ENCODE data around the gene CSNK1D. TPM values are rescaled to one million over a fixed set of nuclear protein-coding genes. Genes with fewer than 3 reads are reported as not detected.
A peak's percentile ranks its signal among the peaks of the same experiment; 100 is the strongest.

The CSNK1D gene
- total RNA-seq, 4 donors from 2014 or later = 24.6 to 102 (median 57.1) TPM

DNA sequence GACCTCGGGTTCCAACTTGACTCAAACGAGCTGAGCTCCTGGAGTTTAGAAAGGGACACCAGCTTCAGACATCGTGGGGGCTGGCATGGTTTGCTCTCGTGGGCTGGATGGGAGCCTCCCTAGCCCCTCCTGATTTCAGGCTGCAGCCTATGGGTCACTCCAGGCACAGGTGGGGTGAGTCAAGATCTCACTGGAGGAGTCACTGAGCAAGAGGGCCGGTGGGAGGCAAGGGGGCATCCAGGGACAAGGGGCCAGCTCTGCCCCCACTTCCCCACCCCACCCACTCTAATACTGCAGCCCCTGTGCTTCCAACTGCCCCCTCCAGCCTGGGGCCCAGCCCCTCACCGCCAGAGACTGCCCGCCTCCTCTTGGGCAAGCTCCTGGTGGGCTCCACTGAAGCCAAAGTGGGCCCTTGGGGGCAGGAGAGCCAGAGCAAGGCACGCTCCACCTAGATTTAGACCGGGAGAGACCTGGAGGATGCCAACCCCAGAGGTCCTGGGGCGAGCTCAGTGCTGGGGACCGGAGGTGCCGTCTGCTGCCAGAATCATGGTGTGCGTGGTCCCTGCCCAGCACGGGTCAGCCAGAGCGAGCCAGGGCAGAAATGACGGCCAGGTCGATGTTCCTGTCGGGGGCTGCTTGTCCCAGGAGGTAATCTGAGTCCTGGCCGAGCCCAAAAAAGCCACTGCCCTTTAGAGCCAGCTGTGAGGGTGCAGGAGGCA lies 38.3 kb downstream of the CSNK1D start:
- 49 to 50% methylated on average over 2 to 5 of the region's 19 CpGs for WGBS, 2 donors
- peak overlapping the region in 2 of 4 donors; percentile 29 to 69 for H3K27ac ChIP-seq
- DNase-seq = no peak
- TF ChIP-seq, protein P1, sequence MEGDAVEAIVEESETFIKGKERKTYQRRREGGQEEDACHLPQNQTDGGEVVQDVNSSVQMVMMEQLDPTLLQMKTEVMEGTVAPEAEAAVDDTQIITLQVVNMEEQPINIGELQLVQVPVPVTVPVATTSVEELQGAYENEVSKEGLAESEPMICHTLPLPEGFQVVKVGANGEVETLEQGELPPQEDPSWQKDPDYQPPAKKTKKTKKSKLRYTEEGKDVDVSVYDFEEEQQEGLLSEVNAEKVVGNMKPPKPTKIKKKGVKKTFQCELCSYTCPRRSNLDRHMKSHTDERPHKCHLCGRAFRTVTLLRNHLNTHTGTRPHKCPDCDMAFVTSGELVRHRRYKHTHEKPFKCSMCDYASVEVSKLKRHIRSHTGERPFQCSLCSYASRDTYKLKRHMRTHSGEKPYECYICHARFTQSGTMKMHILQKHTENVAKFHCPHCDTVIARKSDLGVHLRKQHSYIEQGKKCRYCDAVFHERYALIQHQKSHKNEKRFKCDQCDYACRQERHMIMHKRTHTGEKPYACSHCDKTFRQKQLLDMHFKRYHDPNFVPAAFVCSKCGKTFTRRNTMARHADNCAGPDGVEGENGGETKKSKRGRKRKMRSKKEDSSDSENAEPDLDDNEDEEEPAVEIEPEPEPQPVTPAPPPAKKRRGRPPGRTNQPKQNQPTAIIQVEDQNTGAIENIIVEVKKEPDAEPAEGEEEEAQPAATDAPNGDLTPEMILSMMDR (IDR thresholded peaks at IDR 0.05) = no peak
- no peak for TF ChIP-seq POLR2A (IDR thresholded peaks at IDR 0.05)
- peaks cover 62 to 98% (median 66%) of the 10 kb centered on the region in 3 donors for H3K4me1 ChIP-seq
- H3K36me3 ChIP-seq = peaks cover 0 to 31% (median 6%) of the 10 kb centered on the region in 3 donors
- intact Hi-C loops (cut with DNase I) = loop anchor here (5.0 kb wide), 1 partner anchor 87 kb away; no protein-coding TSS in a partner anchor
- H3K4me3 ChIP-seq = no peak overlapping the region
- peaks cover 0 to 10% (median 0%) of the 10 kb centered on the region in 4 donors for H3K27me3 ChIP-seq
- no peaks in the 10 kb centered on the region for H3K9me3 ChIP-seq

DNA sequence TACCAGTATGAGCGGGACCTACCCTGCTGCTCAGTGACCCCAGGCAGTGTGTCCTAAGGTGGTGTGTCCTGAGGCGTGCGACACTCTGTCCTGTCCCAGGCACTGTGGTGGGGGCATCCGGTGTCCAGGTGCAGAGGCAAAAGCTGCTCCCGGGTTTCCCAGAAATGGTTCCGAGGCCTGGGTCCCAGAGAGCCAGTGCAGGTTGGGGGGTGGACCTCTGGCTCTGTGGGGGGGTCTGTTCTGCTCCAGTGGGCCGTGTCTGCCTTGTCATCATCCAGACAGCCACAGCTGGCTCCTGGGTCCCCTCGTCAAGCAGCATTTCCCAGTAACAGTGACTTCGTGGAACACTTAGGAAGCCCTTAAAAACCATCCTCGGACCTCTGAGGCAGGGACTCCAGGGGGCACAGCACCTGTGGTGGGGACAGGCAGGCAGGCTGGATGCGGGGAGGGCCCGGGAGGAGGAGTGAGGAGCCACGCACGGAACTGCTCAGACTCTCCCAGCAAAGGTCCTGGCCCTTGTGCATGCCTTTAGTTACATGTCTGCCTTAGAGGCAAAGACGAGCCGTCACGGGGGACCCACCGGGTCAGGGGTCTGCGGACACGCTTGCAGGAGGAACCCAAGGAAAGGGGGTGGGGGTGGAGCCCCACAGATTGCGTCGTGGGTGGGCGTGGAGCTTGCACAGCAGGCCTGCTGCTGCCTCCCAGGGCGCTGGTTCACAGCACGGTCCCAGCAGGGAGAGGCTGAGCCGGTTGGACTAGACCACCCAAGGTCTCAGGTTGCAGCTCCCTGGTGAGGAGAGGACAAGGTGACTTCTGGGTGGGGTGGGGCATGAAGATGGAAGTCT lies 39.1 kb downstream of the CSNK1D start:
- H3K27ac ChIP-seq = peak overlapping the region in 2 of 4 donors; percentile 29 to 69
- no peak for DNase-seq
- 35 to 50% methylated on average over 5 to 15 of the region's 26 CpGs for WGBS, 2 donors
- TF ChIP-seq, protein P1 (IDR thresholded peaks at IDR 0.05) = no peak
- no peak for TF ChIP-seq POLR2A (IDR thresholded peaks at IDR 0.05)
- H3K36me3 ChIP-seq = peaks cover 0 to 24% (median 0%) of the 10 kb centered on the region in 3 donors
- H3K27me3 ChIP-seq = peaks cover 0 to 17% (median 0%) of the 10 kb centered on the region in 4 donors
- intact Hi-C loops (cut with DNase I) = loop anchor here (5.0 kb wide), 1 partner anchor 88 kb away; no protein-coding TSS in a partner anchor
- no peaks in the 10 kb centered on the region for H3K9me3 ChIP-seq
- H3K4me1 ChIP-seq = peaks cover 62 to 98% (median 66%) of the 10 kb centered on the region in 3 donors
- H3K4me3 ChIP-seq = no peak overlapping the region

DNA sequence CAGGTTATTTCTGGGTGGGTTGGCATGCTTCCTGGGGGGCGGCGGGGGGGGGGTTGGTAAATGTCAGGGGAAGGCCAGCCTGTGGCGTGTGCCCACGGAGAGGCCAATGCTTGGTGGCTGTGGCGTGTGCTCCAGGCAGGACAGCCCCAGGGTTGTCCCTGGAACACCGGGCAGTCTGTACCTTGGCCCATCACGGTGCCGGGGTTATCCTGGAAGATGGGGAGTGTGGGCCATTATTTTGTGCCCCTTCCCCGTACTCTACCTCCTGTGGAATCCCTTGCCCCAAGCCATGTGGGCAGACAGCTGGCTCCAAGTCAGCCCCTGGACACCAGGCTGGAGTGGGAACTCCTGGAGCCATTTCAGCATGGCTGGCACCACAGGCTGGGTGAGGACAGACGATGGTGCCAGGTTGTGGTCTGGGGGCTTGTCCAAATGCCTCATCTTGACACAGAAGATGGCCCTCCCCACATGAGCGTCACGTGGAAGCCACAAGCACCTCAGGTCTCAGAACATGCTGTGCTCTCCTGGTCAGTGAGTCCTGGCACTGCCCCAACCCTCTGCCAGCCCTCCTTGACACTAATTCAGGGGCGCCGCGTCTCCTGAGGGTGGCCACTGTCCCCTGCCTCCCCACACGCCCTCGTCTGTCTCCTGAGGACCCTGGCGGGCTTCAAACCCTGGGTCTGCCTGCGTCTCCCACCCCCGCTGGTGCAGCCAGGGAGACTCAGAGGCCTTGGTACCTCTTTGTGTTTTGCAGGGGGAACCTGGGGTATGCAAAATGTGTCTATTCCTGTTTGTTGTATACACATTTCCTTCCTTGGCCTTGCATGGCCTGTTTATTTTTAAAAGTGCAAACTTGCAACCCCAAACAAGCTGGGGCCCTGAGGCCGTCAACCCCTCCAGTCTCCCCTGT lies 40.4 kb downstream of the CSNK1D start:
- intact Hi-C loops (cut with DNase I) = no loop called here
- Histone ChIP-seq H3K4me1 (peaks cover 53 to 97% (median 65%) of the 10 kb centered on the region in 3 donors), H3K27ac (peak overlapping the region in 2 of 4 donors; percentile 91 to 94), H3K9me3 (no peaks in the 10 kb centered on the region), H3K4me3 (no peak overlapping the region), H3K27me3 (peaks cover 0 to 30% (median 0%) of the 10 kb centered on the region in 4 donors), H3K36me3 (peaks cover 0 to 16% (median 0%) of the 10 kb centered on the region in 3 donors)
- peak in 1 of 4 donors; percentile 25 for TF ChIP-seq POLR2A (IDR thresholded peaks at IDR 0.05)
- TF ChIP-seq, protein P1 (IDR thresholded peaks at IDR 0.05) = no peak
- no peak for DNase-seq
- 63 to 77% methylated on average over 3 to 11 of the region's 21 CpGs for WGBS, 2 donors

DNA sequence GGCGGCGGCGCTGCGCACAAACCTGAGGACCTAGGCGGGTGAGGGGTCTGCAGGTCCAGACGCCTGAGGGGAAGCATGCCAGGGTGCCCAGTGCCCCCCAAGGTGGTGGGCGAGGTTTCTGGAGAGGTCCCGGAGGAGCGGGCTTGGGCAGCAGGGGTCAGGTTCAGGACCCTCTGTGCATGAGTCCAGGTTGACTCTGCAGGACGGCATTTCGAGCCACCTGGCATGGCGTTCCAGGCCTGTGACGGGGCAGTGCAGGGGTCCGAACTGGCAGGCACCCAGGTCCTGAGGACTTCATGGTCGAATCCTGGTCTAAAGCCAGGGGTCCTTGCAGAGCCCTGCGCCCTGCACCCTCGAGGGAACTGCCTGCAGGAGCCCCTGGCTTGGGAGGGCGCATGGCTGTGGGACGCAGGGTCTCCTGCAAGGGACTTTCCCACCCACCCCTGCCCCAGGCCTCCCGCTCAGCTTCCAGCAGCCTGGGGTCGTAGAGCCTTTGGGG lies 41.1 kb downstream of the CSNK1D start:
- no peak for DNase-seq
- H3K36me3 ChIP-seq = peaks cover 0 to 8% (median 0%) of the 10 kb centered on the region in 3 donors
- H3K4me1 ChIP-seq = peaks cover 49 to 95% (median 60%) of the 10 kb centered on the region in 3 donors
- peak overlapping the region in 3 of 4 donors; percentile 62 to 84 (median 67) for H3K4me3 ChIP-seq
- peaks cover 0 to 36% (median 0%) of the 10 kb centered on the region in 4 donors for H3K27me3 ChIP-seq
- peak overlapping the region; percentile 80 to 94 (median 90) for H3K27ac ChIP-seq
- 64 to 93% methylated on average over 3 to 9 of the region's 21 CpGs for WGBS, 2 donors
- intact Hi-C loops (cut with DNase I) = no loop called here
- H3K9me3 ChIP-seq = no peaks in the 10 kb centered on the region
- no peak for TF ChIP-seq POLR2A (IDR thresholded peaks at IDR 0.05)
- TF ChIP-seq, protein P1 (IDR thresholded peaks at IDR 0.05) = no peak
